Omental fat pad (tissue), 4 donors: ENCODE measurements around the gene GTPBP3. TPM values are rescaled to one million over a fixed set of nuclear protein-coding genes. Genes with fewer than 3 reads are reported as not detected.

Experiments used
- ATAC-seq: fragments of 150-250 bp; one replicate; pipeline ENCODE4 v1.9.1; 2016; ENCODE audit warnings: mild to moderate bottlenecking, moderate library complexity; ENCODE audit not compliant: low FRiP score
- DNase-seq: peaks from one replicate; pipeline ENCODE4 v3.0.0-alpha.2; 2019; ENCODE audit warnings: low spot score
- total RNA-seq, 4 donors: library from RNA; depleted of rRNA; stranded (reverse); fragments of >200 nt; gene quantifications; one replicate each; pipeline ENCODE4 v1.1.0, GENCODE V29; 2016
- TF ChIP-seq, protein P1 (sequence below), 3 donors: fragments of 450-650 bp; IDR thresholded peaks; one replicate each; pipeline ENCODE4 v1.5.1; 2016 to 2017; ENCODE audit warnings: antibody characterized with exemption in 3 of 3, mild to moderate bottlenecking in 3 of 3, moderate library complexity in 2 of 3

The GTPBP3 gene
- total RNA-seq, 4 donors from 2014 or later = 7.2 to 36.4 (median 12.0) TPM

DNA sequence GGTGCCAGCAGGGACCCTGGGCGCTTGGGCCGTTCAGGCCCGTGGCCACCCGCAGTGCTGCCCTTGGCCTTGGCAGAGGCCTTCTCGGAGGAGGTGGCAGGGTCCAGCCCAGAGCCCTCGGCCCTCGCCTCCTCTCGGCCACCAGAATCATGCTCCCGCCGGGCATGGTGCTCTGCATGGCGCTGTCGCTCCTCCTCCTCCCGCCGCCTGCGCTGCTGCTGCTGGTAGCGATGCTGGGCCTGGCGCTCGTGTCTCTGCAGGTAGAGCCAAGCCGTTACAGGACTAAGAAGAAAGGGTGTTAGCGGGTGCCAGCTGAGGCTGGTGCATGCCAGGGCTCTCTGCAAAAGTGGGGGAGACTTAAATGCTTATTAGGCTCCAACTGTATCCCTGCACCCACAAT is 12.2 kb upstream of the GTPBP3 start:
- TF ChIP-seq, protein P1, sequence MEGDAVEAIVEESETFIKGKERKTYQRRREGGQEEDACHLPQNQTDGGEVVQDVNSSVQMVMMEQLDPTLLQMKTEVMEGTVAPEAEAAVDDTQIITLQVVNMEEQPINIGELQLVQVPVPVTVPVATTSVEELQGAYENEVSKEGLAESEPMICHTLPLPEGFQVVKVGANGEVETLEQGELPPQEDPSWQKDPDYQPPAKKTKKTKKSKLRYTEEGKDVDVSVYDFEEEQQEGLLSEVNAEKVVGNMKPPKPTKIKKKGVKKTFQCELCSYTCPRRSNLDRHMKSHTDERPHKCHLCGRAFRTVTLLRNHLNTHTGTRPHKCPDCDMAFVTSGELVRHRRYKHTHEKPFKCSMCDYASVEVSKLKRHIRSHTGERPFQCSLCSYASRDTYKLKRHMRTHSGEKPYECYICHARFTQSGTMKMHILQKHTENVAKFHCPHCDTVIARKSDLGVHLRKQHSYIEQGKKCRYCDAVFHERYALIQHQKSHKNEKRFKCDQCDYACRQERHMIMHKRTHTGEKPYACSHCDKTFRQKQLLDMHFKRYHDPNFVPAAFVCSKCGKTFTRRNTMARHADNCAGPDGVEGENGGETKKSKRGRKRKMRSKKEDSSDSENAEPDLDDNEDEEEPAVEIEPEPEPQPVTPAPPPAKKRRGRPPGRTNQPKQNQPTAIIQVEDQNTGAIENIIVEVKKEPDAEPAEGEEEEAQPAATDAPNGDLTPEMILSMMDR (IDR thresholded peaks at IDR 0.05) = no peak

DNA sequence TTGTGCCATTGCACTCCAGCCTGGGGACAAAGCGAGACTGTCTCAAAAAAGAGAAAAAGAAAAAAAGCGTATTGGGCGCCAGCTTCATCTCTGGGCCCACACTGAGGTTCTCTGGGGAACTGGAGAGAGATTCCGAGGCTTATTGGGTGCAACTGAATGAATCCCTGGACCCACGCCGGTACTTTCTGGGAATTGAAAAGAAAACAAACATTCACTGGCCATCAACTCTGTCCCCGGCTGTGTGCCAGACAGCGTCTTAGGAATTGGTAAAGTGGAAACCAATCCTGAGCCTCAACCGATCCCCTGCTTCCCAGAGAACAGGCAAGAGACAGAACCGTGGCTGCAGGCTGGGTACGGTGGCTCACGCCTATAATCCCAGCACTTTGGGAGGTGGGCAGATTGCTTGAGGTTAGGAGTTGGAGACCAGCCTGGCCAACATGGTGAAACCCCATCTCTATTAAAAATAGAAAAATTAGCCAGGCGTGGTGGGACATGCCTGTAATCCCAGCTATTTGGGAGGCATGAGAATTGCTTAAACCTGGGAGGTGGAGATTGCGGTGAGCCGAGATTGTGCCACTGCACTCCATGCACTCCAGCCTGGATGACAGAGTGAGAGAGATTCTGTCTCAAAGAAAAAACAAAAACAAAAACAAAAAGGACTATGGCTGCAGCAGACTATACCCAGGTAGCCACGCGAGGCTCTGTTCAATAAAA is 11.3 kb upstream of the GTPBP3 start:
- DNase-seq = no peak
- no peak for ATAC-seq
- TF ChIP-seq, protein P1 (IDR thresholded peaks at IDR 0.05) = no peak

More for the DNA sequence above, 12.2 kb upstream of the GTPBP3 start:
- no peak for ATAC-seq
- no peak for DNase-seq

- TF ChIP-seq, protein P1 (IDR thresholded peaks at IDR 0.05) = no peak
- no peak for DNase-seq
- ATAC-seq = no peak
Observed at GRCh38 chr19:17326595-17326966, 10.8 kb upstream of the GTPBP3 start.

GRCh38 chr19:17327068-17327653 is 10.2 kb upstream of the GTPBP3 start:
- ATAC-seq (no peak), DNase-seq (no peak)
- TF ChIP-seq, protein P1 (IDR thresholded peaks at IDR 0.05) = no peak

DNA sequence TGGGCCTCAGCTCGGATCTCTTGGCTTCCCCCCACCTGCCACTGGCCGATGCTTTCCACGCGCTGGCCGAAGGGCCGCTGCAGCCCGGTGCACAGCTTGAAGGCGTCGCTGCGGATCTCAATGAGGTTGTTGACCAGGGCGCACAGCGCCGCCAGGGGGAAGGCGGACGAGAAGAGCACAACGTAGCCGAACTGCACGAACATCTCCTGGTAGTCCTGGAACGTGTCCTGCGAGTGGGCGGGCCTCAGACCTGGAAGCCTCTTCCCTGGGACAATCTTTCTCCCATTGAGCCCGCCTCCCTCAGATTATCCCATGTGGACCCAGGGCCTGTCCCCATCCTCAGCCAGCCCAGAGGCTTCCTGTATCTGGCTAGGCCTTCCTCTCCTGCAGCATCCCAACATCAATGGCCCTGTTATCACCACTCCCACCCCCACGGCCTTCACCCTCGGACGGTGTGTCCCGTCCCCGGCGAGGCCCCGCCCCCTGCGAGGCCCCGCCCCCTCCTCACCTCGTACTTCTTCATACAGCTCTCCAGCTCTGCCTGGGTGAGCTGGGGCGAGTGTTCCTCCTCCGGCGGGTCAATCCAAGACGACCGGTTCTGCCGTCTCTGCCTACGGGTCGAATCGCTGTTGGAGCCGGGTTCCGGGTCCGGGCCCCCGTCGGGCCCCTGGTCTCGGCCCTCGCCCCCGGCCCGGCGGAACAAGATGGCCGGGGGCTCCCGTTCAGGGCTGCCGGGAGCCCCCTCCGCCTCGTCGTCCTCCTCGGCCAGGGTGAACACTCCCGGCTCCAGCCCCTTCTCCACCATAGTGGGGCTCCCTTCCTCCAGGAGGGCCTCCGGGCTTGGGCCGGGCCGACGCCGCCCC is 9.5 kb upstream of the GTPBP3 start:
- ATAC-seq = peak; percentile 75
- peak; percentile 43 for DNase-seq

DNA sequence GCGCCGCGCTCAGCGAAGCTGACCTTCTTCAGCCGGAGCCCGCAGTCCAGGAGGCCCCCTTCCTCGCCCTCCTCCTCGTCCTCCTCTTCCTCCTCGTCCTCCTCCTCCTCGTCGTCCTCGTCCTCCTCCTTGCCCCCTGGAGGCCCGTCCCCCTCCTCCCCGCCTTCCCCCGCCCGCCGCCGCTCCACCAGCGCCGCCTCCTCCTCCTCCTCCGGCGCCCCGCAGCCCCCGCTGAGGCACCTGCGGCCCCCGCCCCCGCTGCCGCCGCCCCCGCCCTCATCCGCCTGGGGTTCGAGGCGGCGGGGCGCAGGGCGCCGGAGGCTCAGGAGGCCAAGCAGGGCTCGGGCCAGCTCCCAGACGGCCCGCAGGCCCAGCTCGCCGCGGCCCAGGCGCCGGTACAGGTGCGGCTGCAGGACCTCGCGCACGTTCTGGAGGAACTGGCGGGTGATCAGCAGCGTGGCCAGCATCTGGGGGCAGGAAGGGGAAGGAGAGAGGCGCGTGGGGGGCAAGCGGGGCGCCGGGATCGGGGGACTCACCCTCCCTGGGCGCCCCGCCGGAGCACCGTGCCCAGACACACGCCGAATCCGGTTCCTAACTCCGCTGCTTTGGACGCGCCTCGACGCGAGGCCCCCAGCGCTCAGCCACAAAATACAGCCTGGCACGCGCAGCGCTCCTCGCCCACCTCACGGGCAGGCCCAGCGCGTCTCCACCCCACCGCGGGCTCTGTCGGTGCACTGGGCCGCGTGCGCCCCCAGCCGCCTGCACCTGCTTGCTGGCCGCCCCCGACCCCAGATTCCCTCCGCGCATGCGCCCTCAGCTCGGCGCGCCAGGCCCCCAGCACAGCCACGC is 8.6 kb upstream of the GTPBP3 start:
- no peak for ATAC-seq
- no peak for DNase-seq
- TF ChIP-seq, protein P1 (IDR thresholded peaks at IDR 0.05) = no peak

More for the DNA sequence above, 9.5 kb upstream of the GTPBP3 start:
- TF ChIP-seq, protein P1 (IDR thresholded peaks at IDR 0.05) = no peak
